Inflammatory macrophage treated with lipopolysaccharide for 4 hours (primary cell): Measurements from ENCODE around the gene POC1A.
"Not testable (repeated sequence)": the region's sequence is repeated elsewhere in the genome, so short reads cannot be mapped to it uniquely, and the experiment has no call there.

Experiments used
- DNase-seq: peaks from one replicate; pipeline ENCODE4 v3.0.0-alpha.2; 2020

Gene POC1A

GRCh38 chr3:52183786-52184445, 29.7 kb upstream of the POC1A start:
- no peak for DNase-seq

DNA sequence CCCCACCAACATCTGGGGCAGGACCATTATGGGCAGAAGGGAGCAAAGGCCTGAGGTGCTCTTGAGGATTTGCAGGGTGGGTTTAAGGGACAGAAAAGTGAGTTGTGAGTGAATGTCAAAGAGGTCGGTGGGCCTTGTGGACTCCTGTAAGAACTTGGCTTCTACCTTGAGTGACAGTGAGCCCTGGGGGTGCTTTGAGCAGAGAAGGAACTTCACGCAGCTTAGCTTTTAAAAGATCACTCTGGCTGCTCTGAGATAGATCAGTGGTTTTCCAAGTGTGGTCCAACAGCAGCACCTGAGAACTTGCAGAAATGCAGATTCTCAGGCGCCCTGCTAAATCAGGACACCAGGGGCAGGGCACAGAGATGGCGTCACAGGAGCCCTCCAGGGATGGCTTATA, 28.5 kb upstream of the POC1A start:
- DNase-seq, result no peak

GRCh38 chr3:52182196-52182595, 28.0 kb upstream of the POC1A start:
- DNase-seq, result no peak

- DNase-seq, result no peak
These were observed 27.3 kb upstream of the POC1A start for GRCh38 chr3:52181543-52181942.

- DNase-seq, result no peak
These were observed 24.3 kb upstream of the POC1A start for GRCh38 chr3:52178537-52178936.

- peak; percentile 47 for DNase-seq
These were observed 23.9 kb upstream of the POC1A start for GRCh38 chr3:52178126-52178525.

DNA sequence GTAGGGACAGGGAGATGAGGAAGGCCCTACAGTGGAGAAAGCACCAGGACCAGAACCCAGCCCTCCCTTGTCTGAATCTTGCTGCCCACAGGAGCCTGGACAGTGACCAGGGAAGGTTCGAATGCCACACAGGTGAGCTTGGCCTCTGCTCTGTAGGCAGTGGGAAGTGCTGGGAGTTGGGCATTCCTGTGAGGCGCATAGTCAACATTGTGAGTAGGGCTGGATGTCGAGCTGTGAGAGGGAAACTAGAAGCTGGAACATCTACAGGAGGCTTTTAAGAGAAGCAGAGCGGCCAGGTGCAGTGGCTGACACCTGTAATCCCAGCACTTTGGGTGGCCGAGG, 23.4 kb upstream of the POC1A start:
- no peak for DNase-seq

GRCh38 chr3:52176951-52177700, 22.9 kb upstream of the POC1A start:
- no peak for DNase-seq

GRCh38 chr3:52176180-52176752, 22.0 kb upstream of the POC1A start:
- DNase-seq, result no peak

- no peak for DNase-seq
These were observed 21.4 kb upstream of the POC1A start for GRCh38 chr3:52175416-52176179.

DNA sequence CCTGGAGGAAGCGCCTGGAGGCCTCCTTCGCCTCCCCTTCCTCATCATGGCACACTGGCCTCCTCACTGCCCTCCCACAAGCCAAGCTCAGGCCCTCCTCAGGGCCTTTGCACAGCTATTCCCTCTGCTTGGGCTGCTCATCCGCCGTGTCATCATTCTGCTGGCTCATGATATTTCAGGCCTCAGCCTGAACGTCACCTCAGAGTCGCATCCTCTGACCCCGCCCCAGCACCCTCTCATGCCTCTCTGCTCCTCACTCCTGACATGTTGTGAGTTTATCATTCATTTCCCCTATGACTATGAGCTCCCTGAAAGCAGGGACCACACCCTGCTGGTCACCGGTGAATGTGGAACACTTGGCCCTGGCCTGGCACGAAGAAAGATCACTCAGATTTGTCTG, 20.7 kb upstream of the POC1A start:
- DNase-seq, result peak; percentile 83

- no peak for DNase-seq
These were observed 18.9 kb upstream of the POC1A start for GRCh38 chr3:52173101-52173500.

DNA sequence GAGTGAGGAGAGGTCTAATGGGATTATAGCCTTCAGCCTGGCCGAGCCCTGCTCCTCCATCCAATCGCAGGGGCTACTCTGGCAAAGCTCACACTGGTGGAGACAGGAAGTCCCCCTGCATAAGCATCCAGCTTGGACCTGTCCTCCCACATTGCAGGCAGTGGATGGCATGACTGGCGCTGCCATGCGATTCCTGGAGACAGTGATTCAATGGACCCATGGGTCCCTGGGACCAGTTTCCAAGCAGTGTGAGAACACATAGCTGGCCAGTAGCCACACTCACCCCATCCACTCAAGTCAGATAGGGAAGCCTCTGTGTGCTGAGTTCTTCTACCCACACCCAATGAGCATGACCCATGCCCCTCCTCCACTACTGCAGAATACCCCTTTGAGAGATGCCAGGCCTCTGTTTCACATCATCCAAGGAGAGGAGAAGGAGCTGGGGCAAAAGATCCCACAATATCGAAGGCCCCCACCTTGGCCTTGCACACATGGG, 18.1 kb upstream of the POC1A start:
- no peak for DNase-seq

DNA sequence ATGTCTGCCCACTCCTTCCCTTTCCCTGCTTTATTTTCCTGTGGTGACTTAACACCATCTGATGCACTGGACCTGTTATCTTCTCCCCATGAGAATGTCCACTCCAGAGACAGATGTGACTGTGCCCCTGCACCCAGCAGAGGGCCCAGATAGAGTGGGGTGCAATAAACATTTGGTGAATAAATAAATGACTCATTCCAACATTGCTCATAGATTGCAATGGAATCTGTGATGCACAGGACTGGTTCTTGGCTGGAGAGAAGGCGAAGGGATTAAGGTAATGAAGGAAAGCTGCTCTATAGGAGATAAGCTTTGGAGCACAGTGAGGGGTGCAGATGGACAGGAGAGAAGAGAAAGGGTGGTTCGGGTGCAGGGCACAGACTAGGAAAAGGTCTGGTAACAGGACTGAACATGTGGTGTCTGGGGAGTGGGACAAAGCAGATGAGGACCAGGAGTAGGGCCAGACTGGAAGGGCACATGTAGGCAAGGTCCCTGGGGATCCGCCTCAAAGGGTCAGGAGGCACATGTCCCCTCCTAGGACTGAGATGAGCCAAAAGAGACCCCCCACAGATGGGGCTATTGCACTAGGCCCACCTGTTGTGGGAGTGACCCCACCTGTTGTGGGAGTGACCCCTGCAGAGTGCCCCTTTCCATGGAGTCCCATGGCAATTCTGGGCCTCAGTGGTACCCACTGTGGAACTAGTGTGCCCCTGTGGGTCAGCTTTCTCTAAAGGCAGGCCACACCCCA, 17.5 kb upstream of the POC1A start:
- peak; percentile 51 for DNase-seq

DNA sequence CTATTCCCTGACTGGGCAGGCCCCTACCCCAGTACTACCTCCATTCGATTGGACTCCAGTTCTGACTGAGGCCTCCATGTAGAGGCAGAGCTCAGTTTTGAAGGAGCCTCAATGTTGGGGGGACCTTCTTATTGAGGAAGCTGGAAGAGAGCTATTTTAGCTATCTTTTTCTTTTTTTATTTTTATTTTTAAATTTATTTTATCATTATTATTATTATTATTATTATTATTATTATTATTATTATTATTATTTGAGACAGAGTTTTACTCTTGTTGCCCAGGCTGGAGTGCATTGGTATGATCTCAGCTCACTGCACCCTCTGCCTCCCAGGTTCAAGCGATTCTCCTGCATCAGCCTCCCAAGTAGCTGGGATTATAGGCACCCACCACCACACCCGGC, 16.0 kb upstream of the POC1A start:
- not testable (repeated sequence) for DNase-seq

DNA sequence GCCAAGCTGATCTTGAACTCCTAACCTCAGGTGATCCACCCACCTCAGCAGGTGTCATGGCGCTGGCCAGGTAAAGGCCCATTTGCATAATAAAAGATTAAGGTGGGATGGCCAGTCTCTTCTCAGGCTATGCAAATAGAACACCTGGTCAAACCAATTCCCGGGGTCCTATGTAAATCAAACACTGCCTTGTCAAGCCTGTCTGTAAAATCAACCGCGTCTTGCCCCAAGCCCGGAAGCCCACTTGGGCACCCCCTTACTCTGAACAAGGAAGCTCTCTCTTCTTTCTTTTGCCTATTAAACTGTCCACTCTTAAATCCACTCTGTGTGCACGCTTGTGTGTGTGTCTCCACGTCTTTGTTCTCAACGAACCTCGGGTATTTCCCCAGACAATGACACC, 13.0 kb upstream of the POC1A start:
- DNase-seq, result no peak

GRCh38 chr3:52162250-52162872, 8.1 kb upstream of the POC1A start:
- DNase-seq, result no peak

DNA sequence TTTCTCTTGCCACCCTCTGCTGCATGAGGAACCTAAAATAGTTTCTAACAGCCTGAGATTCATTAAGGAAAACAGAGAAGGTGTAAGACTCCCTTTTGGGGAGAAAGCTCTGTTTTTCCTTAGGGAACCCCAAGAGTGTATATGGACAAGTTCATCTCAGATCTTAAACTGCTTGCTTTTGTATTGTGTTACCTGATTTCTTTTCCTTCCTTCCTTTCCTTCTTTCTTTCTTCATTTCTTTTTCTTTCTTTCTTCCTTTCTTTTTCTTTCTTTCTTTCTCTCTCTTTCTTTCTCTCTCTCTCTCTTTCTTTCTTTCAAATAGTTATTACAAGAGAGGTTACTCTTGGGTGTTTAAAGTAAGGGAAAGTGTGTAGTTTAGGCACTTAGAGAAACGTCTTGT, 5.3 kb upstream of the POC1A start:
- no peak for DNase-seq

GRCh38 chr3:52155912-52156311, 1.7 kb upstream of the POC1A start:
- no peak for DNase-seq

- no peak for DNase-seq
These were observed 680 bp downstream of the POC1A start for GRCh38 chr3:52153389-52154096.

GRCh38 chr3:52151991-52152390, 2.2 kb downstream of the POC1A start:
- DNase-seq, result not testable (repeated sequence)

GRCh38 chr3:52150860-52151259, 3.4 kb downstream of the POC1A start:
- DNase-seq, result no peak
